GM21619 (cell line): ENCODE results near the gene DPEP3.
A peak's percentile ranks its signal among the peaks of the same experiment; 100 is the strongest.

ENCODE experiments used
- ATAC-seq: cut with Tn5 transposase; IDR thresholded peaks from one replicate; pipeline ENCODE4 v1.9.1; 2021; ENCODE audit not compliant: unreplicated experiment

Gene DPEP3

DNA sequence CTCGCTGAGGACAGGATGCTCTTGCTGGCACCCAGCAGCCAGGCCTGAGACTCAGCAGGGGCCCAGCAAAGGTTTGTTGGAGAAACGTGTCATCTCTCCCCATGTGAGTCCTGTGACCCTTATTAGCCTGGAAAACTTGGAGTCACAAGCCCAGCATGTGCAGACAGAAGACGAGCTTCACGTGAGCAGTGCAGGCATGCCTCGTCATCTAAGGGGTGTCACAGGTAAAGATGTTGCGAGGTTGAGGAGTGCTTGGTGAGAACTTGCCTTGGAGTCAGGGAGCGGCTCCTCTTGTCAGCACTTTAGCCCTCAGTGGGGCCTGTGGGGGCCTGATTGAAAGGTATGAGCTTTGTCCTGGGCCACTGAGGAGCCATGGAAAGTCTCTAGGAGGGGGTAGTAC is 46.5 kb downstream of the DPEP3 start:
- ATAC-seq = no peak

DNA sequence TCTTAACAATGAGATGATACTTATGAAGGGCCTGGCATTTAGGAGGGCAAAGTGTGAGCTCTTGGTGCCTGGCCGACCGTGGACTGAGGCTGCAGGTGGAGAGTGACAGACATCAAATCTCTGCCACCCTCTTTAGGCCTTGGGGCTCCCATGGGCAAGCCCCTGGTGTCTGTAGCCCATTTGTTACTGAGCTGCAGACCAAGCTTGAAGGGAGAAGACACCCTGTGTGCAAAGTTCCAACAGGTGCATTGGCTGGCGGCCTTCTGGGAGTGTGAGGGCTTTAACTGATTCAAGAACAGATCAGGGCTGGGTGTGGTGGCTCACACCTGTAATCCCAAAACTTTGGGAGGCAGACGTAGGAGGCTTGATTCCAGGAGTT is 47.8 kb downstream of the DPEP3 start:
- ATAC-seq = no peak

DNA sequence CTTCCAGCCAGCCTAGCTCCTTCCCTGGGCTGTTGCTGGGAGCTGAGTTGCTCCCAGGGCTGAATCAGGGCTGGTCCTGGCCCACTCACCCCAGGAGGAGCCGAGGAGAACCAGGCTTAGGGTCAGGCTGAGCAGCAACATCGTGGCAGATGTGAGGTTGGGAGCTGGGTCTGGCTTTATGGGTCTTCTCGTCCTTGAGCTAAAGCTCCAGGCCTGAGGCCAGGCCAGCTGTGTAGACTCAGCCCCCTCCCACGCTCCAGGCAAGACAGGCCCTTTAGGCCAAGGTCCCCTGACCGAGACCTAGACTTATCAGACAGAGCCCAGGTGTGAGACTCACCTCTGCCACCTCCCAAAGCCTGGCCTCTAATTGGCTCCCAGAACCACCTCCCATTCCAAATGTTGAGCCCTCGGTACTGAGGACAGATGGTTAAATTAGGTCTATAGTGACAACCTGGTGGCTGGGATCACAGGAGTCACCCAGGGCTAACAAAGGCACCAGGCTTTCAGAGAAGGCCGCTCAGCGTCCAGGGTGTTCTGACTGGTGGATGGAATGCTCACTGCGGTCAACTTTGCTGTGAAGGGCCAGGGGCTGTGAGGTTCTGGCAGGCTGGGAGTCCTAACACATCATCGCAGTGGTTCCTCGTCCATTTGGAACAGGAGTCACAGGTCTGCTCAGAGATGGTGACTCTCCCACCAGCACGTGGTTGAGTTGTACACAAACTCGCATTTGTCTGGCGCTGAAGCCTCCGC is 48.4 kb downstream of the DPEP3 start, which contains the start of gene CTRL:
Gene CTRL, minus strand, starts transcription at position 151 of the 750 bp plus-strand sequence. Its CDS starts 10 bp downstream, at position 141.
- ATAC-seq = no peak

DNA sequence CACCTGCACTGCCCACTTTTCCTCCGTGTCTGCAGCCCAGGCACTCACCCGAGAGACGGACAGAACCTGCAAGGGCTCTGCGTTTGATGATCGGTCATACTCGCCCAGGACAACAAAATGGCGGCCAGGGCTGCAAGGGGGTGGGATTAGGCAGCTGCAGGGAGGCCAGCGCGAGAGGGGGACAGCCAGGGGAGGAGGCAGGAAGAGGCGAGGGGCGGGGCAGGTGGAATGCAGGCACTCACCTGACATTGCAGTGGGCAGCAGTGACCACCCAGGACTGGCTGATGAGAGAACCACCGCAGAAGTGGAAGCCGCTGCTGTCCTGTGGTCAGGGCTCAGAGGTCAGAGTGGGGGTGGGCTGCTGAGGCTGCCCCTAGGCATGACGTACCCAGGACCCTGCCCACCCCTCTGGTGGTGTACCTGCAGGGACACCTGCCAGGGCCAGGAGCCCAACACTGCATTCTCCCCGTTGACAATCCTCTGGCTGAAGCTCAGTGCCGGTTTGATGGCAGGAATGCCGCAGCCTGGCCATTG is 49.6 kb downstream of the DPEP3 start:
- no peak for ATAC-seq

DNA sequence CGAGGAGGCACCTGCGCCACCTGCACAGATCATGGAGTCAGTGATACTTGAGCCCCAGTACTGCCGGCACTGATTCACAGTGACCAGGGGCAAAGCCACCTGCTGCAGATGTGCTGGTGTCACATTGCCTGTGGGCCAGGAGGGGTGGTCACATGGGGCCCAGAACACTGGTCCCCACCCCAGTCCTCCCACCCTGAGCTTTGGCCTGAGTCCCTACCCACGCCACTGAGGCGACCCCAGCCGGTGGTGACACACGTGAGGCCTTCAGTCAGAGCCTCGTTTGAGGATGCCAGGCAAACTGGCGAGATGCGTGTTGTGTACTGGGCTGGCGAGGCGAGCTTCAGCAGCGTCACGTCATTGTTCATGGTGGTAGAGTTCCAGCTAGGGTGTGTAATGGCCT is 50.1 kb downstream of the DPEP3 start:
- ATAC-seq = no peak

DNA sequence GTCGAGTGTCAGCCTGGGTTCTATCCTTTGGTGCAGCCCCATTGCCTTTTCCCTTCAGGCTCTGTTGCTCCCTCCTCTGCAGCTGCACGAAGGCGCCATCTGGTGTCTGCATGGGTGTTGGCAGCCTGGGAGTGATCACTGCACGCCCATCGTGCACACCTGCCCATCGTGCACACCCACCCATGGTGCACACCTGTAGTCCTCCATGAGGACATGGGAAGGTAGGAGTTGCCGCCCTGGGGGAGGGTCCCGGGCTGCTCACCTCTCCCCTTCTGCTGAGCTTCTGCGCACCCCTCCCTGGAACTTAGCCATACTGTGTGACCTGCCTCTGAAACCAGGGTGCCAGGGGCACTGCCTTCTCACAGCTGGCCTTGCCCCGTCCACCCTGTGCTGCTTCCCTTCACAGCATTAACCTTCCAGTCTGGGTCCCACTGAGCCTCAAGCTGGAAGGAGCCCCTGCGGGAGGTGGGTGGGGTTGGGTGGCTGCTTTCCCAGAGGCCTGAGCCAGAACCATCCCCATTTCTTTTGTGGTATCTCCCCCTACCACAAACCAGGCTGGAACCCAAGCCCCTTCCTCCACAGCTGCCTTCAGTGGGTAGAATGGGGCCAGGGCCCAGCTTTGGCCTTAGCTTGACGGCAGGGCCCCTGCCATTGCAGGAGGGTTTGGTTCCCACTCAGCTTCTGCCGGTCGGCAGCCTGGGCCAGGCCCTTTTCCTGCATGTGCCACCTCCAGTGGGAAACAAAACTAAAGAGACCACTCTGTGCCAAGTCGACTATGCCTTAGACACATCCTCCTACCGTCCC is 51.5 kb downstream of the DPEP3 start:
- ATAC-seq = peak; percentile 52

DNA sequence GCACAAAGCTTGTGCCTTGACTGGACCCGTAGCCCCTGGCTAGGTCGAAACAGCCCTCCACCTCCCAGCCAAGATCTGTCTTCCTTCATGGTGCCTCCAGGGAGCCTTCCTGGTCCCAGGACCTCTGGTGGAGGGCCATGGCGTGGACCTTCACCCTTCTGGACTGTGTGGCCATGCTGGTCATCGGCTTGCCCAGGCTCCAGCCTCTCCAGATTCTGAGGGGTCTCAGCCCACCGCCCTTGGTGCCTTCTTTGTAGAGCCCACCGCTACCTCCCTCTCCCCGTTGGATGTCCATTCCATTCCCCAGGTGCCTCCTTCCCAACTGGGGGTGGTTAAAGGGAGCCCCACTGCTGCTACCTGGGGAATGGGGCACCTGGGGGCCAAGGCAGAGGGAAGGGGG is 52.2 kb downstream of the DPEP3 start:
- no peak for ATAC-seq

DNA sequence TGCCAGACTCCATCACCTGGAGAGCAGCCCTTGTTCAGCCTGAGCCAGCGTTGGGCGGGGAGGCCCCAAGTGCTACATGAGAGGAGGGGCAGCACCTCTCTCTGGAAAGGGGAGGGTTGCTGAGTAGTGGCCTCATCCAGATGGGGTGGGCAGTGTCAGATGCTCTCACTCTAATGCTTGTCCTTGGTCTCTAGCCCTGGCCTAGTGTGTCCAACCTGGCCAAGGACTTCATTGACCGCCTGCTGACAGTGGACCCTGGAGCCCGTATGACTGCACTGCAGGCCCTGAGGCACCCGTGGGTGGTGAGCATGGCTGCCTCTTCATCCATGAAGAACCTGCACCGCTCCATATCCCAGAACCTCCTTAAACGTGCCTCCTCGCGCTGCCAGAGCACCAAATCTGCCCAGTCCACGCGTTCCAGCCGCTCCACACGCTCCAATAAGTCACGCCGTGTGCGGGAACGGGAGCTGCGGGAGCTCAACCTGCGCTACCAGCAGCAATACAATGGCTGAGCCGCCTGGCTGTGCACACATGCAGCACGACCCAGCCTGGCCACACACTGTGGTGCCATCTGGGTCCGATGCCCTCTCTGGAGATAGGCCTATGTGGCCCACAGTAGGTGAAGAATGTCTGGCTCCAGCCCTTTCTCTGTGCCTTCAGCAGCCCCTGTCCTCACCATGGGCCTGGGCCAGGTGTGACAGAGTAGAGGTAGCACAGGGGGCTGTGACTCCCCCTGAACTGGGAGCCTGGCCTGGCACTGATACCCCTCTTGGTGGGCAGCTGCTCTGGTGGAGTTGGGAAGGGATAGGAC is 53.0 kb downstream of the DPEP3 start:
- ATAC-seq = no peak

DNA sequence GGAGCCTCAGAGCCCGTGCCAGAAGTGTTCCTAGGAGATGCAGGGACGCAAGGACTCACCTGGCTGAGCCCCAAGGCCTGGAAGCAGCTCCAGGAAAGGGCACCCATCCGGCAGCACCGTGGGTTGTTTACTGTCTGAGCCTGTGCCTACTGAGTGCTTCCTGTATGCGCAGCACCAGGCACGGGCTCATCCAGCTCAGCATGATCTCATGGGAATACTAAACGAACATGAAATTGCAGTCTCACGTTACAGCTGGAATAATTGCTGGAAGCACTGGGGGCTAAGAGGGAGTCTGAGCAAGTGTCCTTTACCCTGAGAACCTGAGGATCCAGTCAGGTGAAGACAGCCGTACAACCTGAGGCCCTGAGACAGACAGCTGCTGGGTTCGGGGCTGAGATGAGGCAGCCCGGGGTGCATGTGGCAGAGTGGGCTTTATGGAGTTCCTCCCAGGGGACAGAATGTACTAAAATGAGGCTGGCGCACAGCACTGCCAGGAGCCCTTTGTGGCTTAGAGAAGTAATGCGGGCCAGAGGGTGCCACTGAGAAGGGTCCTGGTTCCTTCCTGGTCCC is 54.0 kb downstream of the DPEP3 start:
- no peak for ATAC-seq
